ENCODE results near the gene TRIM47.

Gene TRIM47

GRCh38 chr17:75899353-75899752 lies 21.0 kb upstream of the TRIM47 start:
- peaks cover 9% of the 10 kb centered on the region; the same call in 1 of the 2 replicates for H3K4me1 ChIP-seq
- DNase-seq, result no peak
- no peak overlapping the region for H3K4me3 ChIP-seq (ENCODE audit: low read depth, low read length)
- H3K36me3 ChIP-seq, result peaks cover 43% of the 10 kb centered on the region
- no peaks in the 10 kb centered on the region for H3K27me3 ChIP-seq
- no peak for TF ChIP-seq CTCF (IDR thresholded peaks at IDR 0.05; ENCODE audit: low read depth, low read length)
- no peaks in the 10 kb centered on the region for H3K9me3 ChIP-seq

- no peak for TF ChIP-seq CTCF (IDR thresholded peaks at IDR 0.05; ENCODE audit: low read depth, low read length)
- H3K9me3 ChIP-seq, result no peaks in the 10 kb centered on the region
- no peak overlapping the region for H3K4me3 ChIP-seq (ENCODE audit: low read depth, low read length)
- peaks cover 9% of the 10 kb centered on the region; the same call in 1 of the 2 replicates for H3K4me1 ChIP-seq
- peaks cover 46% of the 10 kb centered on the region for H3K36me3 ChIP-seq
- no peak for DNase-seq
- H3K27me3 ChIP-seq, result no peaks in the 10 kb centered on the region
Measured at GRCh38 chr17:75898791-75899190, 20.4 kb upstream of the TRIM47 start.

- H3K4me1 ChIP-seq, result peaks cover 9% of the 10 kb centered on the region; the same call in 1 of the 2 replicates
- DNase-seq, result no peak
- no peak overlapping the region for H3K4me3 ChIP-seq (ENCODE audit: low read depth, low read length)
- no peaks in the 10 kb centered on the region for H3K27me3 ChIP-seq
- H3K36me3 ChIP-seq, result peaks cover 46% of the 10 kb centered on the region
- no peaks in the 10 kb centered on the region for H3K9me3 ChIP-seq
- no peak for TF ChIP-seq CTCF (IDR thresholded peaks at IDR 0.05; ENCODE audit: low read depth, low read length)
Measured at GRCh38 chr17:75898065-75898464, 19.7 kb upstream of the TRIM47 start.

- Histone ChIP-seq H3K36me3 (peaks cover 46% of the 10 kb centered on the region), H3K27me3 (no peaks in the 10 kb centered on the region), H3K4me1 (peaks cover 9% of the 10 kb centered on the region; the same call in 1 of the 2 replicates), H3K4me3 (ENCODE audit: low read depth, low read length) (peak overlapping the region; percentile 70), H3K9me3 (no peaks in the 10 kb centered on the region)
- no peak for TF ChIP-seq CTCF (IDR thresholded peaks at IDR 0.05; ENCODE audit: low read depth, low read length)
- DNase-seq, result no peak
Measured at GRCh38 chr17:75897160-75898019, 19.0 kb upstream of the TRIM47 start.

GRCh38 chr17:75896415-75897159 lies 18.2 kb upstream of the TRIM47 start, which contains the start of gene TRIM65:
TRIM65 (minus strand) TSS chr17:75896951; CDS start chr17:75896937, 14 bp downstream.
- Histone ChIP-seq H3K36me3 (peaks cover 49% of the 10 kb centered on the region), H3K4me1 (peaks cover 9% of the 10 kb centered on the region; the same call in 1 of the 2 replicates), H3K9me3 (no peaks in the 10 kb centered on the region), H3K27me3 (no peaks in the 10 kb centered on the region), H3K4me3 (ENCODE audit: low read depth, low read length) (peak within 1 kb of the TSS; percentile 70)
- TF ChIP-seq CTCF (IDR thresholded peaks at IDR 0.05; ENCODE audit: low read depth, low read length), result peak; percentile 11; the same call in 1 of the 2 replicates
- peak; percentile 88 for DNase-seq
